T follicular helper cell (primary cell): ENCODE results near the gene SYT6.
"Not testable (repeated sequence)": the region's sequence is repeated elsewhere in the genome, so short reads cannot be mapped to it uniquely, and the experiment has no call there.

Experiments
- DNase-seq: peaks from one replicate; pipeline ENCODE4 v3.0.0-alpha.2; 2020; ENCODE audit warnings: low read depth

Gene SYT6

GRCh38 chr1:114072246-114072645 is 81.4 kb downstream of the SYT6 start:
- DNase-seq: no peak

DNA sequence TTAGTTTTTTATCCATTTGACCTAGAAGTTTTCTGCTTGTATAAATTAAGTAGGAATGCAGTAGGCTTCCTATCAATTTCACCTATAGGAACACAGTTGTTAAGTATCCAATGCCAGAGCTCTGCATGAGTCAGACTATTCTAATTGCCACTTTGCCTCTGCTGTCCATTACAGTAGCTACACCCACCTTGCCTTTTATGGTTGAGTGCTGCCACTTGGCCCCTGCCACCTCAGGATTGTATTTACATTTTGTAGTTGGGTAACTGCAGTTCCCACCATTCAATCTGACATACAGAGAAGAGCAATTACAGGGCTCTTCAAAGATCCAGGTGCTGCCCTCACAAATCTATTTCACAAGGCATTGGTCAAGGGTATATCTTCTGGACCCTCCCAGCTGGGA is 83.9 kb downstream of the SYT6 start:
- DNase-seq: not testable (repeated sequence)

DNA sequence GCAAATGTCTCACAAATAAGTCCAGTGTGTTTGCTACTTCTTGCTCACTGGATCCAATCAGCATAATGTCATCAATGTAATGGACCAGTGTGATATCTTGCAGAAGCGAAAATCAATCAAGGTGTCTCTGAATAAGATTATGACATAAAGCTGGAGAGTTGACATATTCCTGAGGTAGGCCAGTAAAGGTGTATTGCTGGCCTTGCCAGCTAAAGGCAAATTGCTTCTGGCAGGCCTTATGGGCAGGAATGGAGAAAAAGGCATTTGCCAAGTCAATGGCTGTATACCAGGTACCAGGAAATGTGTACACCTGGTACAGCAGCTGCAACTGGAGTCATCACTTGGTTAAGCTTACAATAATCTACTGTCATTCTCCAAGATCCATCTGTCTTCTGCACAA is 85.0 kb downstream of the SYT6 start:
- DNase-seq: not testable (repeated sequence)

DNA sequence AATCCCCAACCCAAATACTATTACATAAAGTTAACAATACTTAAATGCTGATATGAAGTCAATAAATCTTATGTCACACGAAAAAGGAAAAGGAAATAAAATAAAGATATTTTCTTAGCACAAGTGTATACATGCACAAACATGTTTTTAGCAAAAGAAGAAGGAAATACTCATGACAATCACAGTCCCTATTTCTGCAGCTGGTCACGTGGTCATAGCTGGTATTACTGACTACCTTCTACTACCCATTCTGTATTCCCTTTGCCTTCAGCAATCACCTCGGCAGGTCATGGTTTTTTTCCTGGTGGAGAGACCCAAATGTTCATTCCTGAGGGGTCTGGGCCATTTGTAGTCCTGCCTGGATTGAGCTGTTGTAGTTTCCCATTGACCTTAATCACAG is 88.0 kb downstream of the SYT6 start:
- DNase-seq: not testable (repeated sequence)

DNA sequence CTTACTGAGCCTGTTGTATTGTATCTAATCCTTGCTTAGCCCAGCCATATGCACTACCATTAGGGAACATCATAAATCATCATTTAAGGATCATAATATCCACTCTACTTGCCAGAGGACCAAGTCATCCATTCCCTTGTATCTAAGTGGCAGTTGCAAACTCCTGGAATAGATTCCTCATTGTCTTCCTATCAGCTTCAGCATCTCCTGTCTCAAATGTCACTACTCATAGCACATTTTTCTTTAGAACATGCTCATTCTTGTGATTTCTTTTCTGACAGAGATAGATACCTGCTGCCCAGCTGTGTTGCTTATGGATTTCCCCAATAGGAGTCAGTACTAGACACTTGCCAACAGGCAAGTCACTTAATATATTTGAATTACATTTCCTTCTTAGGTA is 90.1 kb downstream of the SYT6 start:
- DNase-seq: no peak

- no peak for DNase-seq
Observed at GRCh38 chr1:114062477-114063099, 91.1 kb downstream of the SYT6 start.

DNA sequence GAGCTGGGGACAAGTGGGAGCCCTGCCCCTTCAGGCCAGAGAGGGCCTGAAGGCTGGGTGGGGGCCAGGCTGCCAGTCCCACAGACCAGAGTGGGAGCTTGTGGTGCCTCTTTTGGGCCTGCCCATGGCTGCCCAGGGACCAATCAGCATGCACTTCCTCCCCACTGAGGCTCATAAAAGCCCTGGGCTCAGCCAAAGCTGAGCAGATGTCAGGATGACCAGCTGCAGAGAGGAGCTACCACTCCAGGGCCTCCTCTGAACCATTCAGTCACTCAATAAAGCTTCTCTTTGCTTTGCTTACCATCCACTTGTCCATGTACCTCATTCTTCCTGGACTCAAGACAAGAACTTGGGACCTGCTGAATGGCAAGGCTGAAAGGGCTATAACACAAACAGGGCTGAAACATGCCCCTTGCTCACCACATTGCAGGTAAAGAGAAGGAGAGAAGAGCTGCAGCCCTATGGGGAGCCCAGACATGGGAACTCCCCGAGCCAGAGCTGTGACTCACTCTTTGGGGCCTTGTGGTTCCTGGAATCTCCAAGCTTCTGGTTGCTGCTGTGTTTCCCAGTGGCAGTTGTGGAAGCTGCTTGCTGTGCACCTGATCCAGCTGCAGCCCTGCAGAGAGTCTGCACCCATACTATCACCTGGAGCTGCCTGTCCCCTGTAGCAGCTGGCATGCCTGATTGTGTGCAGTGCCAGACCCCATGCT is 92.4 kb downstream of the SYT6 start:
- no peak for DNase-seq

DNA sequence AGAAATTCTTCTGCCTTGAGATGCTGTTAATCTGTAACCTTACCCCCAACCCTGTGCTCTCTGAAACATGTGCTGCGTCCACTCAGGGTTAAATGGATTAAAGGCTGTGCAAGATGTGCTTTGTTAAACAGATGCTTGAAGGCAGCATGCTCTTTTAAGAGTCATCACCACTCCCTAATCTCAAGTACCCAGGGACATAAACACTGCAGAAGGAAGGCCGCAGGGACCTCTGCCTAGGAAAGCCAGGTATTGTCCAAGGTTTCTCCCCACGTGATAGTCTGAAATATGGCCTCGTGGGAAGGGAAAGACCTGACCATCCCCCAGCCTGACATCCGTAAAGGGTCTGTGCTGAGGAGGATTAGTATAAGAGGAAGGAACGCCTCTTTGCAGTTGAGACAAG is 95.4 kb downstream of the SYT6 start:
- not testable (repeated sequence) for DNase-seq

GRCh38 chr1:114054148-114054547 is 99.5 kb downstream of the SYT6 start:
- no peak for DNase-seq

- DNase-seq: no peak
Observed at GRCh38 chr1:114048232-114048631, 105.4 kb downstream of the SYT6 start.

- no peak for DNase-seq
Observed at GRCh38 chr1:114043548-114043947, 110.1 kb downstream of the SYT6 start.

DNA sequence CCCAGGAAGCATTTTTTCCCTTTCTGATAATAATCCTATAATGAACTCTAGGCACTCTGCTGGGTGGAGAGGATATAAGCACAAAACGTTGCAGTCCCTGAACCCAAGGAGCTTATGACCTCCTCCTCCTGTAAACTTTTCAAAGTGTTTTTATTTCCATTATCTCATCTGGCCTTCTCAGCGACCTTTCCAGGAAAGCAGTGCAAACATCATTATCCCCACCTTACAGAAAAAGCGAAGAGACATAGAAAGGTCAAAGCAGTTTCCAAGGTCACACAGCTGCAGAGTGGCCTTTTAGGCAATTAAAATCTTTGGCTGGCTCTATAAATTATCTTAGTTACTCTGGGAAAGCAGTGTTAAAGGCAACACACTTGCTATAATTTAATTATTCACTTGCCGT is 110.6 kb downstream of the SYT6 start:
- DNase-seq: no peak

GRCh38 chr1:114040273-114041015 is 113.2 kb downstream of the SYT6 start:
- DNase-seq: no peak
